GM21576 (cell line): ENCODE measurements around the gene DGCR6L.
"Not testable (repeated sequence)": the region's sequence is repeated elsewhere in the genome, so short reads cannot be mapped to it uniquely, and the experiment has no call there.

Source experiments
- ATAC-seq: cut with Tn5 transposase; IDR thresholded peaks from one replicate; pipeline ENCODE4 v1.9.1; 2021; ENCODE audit warnings: mild to moderate bottlenecking, moderate library complexity; ENCODE audit not compliant: unreplicated experiment

Gene DGCR6L

GRCh38 chr22:20319745-20320658, at the start of gene DGCR6L:
Gene DGCR6L (minus strand): TSS chr22:20320060. CDS start chr22:20319988, 72 bp downstream.
- peak; percentile 59 for ATAC-seq

GRCh38 chr22:20368875-20369274, 49.0 kb upstream of the DGCR6L start:
- ATAC-seq = not testable (repeated sequence)

- ATAC-seq = not testable (repeated sequence)
Observed at GRCh38 chr22:20366841-20367240, 47.0 kb upstream of the DGCR6L start.

GRCh38 chr22:20364335-20365260, 44.7 kb upstream of the DGCR6L start:
- ATAC-seq = not testable (repeated sequence)

GRCh38 chr22:20362403-20362802, 42.5 kb upstream of the DGCR6L start:
- not testable (repeated sequence) for ATAC-seq

- not testable (repeated sequence) for ATAC-seq
Observed at GRCh38 chr22:20361752-20362229, 41.9 kb upstream of the DGCR6L start.

- not testable (repeated sequence) for ATAC-seq
Observed at GRCh38 chr22:20360866-20361751, 41.2 kb upstream of the DGCR6L start.

- not testable (repeated sequence) for ATAC-seq
Observed at GRCh38 chr22:20360261-20360660, 40.4 kb upstream of the DGCR6L start.

GRCh38 chr22:20358503-20359239, 38.8 kb upstream of the DGCR6L start:
- ATAC-seq = not testable (repeated sequence)

- not testable (repeated sequence) for ATAC-seq
Observed at GRCh38 chr22:20357967-20358366, 38.1 kb upstream of the DGCR6L start.

- not testable (repeated sequence) for ATAC-seq
Observed at GRCh38 chr22:20356906-20357305, 37.0 kb upstream of the DGCR6L start.

- ATAC-seq = not testable (repeated sequence)
Observed at GRCh38 chr22:20355939-20356636, 36.2 kb upstream of the DGCR6L start.

- ATAC-seq = no peak
Observed at GRCh38 chr22:20354238-20354975, 34.5 kb upstream of the DGCR6L start.

- ATAC-seq = not testable (repeated sequence)
Observed at GRCh38 chr22:20352536-20352935, 32.7 kb upstream of the DGCR6L start.

- not testable (repeated sequence) for ATAC-seq
Observed at GRCh38 chr22:20346553-20346952, 26.7 kb upstream of the DGCR6L start.

- ATAC-seq = not testable (repeated sequence)
Observed at GRCh38 chr22:20338291-20338690, 18.4 kb upstream of the DGCR6L start.

- not testable (repeated sequence) for ATAC-seq
Observed at GRCh38 chr22:20337807-20338206, 17.9 kb upstream of the DGCR6L start.

- not testable (repeated sequence) for ATAC-seq
Observed at GRCh38 chr22:20336561-20336960, 16.7 kb upstream of the DGCR6L start.
